ENCODE results near the gene EFCAB12. TPM values are rescaled to one million over a fixed set of nuclear protein-coding genes. Genes with fewer than 3 reads are reported as not detected.

The EFCAB12 gene
- total RNA-seq, 1 donor from 2014 or later: 0.34 TPM

Other genes starting within 250 kb of the EFCAB12 start
- 408 and 425 TPM in 2 replicates for gene CNBP, start 244.7 kb downstream of the EFCAB12 start, total RNA-seq
- gene COPG1, start 179.0 kb downstream of the EFCAB12 start, total RNA-seq: 157 and 160 TPM in 2 replicates
- 59.4 and 61.6 TPM in 2 replicates for gene HMCES, start 149.8 kb downstream of the EFCAB12 start, total RNA-seq
- gene MBD4, start 11.3 kb upstream of the EFCAB12 start, total RNA-seq: 44.1 and 53.3 TPM in 2 replicates
- 10.0 and 14.7 TPM in 2 replicates for gene IFT122, start 11.6 kb upstream of the EFCAB12 start, total RNA-seq
- not detected in 2 replicates for gene RHO, start 100.0 kb upstream of the EFCAB12 start, total RNA-seq
- gene H1-8, start 114.5 kb upstream of the EFCAB12 start, total RNA-seq: not detected in 2 replicates
- gene PLXND1, start 178.0 kb upstream of the EFCAB12 start, total RNA-seq: 1.3 and 1.7 TPM in 2 replicates

Data from activated T-helper 1 cell treated with anti-CD3 and anti-CD28 coated beads, Interleukin-12 subunit alpha, Interleukin-12 subunit beta, Interleukin-2, Interleukin-4 antibody, amounts not matched to agents 30 ng/mL and 10 ng/mL and 1 ng/mL, durations not matched to agents 14 hours and 24 hours and 36 hours (primary cell).